Measurements from ENCODE around the gene DEFB132.
A peak's percentile ranks its signal among the peaks of the same experiment; 100 is the strongest.
"Not testable (repeated sequence)": the region's sequence is repeated elsewhere in the genome, so short reads cannot be mapped to it uniquely, and the experiment has no call there.

DEFB132 gene

GRCh38 chr20:257419-257818 is at the start of gene DEFB132:
TSS of gene DEFB132 (plus strand) at chr20:257724. CDS start at chr20:257779, 55 bp downstream.
- FAIRE-seq, result no peak
- DNase-seq (ENCODE audit: insufficient read length, low spot score), result no peak

GRCh38 chr20:208942-209566 is 48.5 kb upstream of the DEFB132 start:
- DNase-seq (ENCODE audit: insufficient read length, low spot score), result peak; percentile 53
- FAIRE-seq, result no peak

GRCh38 chr20:210809-211502 is 46.6 kb upstream of the DEFB132 start:
- DNase-seq (ENCODE audit: insufficient read length, low spot score), result no peak
- FAIRE-seq, result peak; percentile 36

GRCh38 chr20:214383-214782 is 43.1 kb upstream of the DEFB132 start:
- no peak for FAIRE-seq

GRCh38 chr20:215796-216195 is 41.7 kb upstream of the DEFB132 start:
- no peak for FAIRE-seq

More at GRCh38 chr20:214383-214782, 43.1 kb upstream of the DEFB132 start:
- no peak for DNase-seq (ENCODE audit: insufficient read length, low spot score)

GRCh38 chr20:217266-217665 is 40.3 kb upstream of the DEFB132 start:
- DNase-seq (ENCODE audit: insufficient read length, low spot score) (no peak), FAIRE-seq (no peak)

More at GRCh38 chr20:215796-216195, 41.7 kb upstream of the DEFB132 start:
- DNase-seq (ENCODE audit: insufficient read length, low spot score), result no peak

- FAIRE-seq, result no peak
- peak; percentile 45 for DNase-seq (ENCODE audit: insufficient read length, low spot score)
These were observed 38.0 kb upstream of the DEFB132 start for GRCh38 chr20:219290-220115.

- no peak for DNase-seq (ENCODE audit: insufficient read length, low spot score)
- no peak for FAIRE-seq
These were observed 36.2 kb upstream of the DEFB132 start for GRCh38 chr20:221258-221830.

GRCh38 chr20:225879-226278 is 31.6 kb upstream of the DEFB132 start:
- not testable (repeated sequence) for DNase-seq (ENCODE audit: insufficient read length, low spot score); FAIRE-seq

GRCh38 chr20:226958-227357 is 30.6 kb upstream of the DEFB132 start, which contains the start of gene DEFB129:
TSS of gene DEFB129 (plus strand) at chr20:227258. CDS start at chr20:227289, 31 bp downstream.
- DNase-seq (ENCODE audit: insufficient read length, low spot score) (no peak), FAIRE-seq (no peak)

GRCh38 chr20:227439-228105 is 30.0 kb upstream of the DEFB132 start:
- DNase-seq (ENCODE audit: insufficient read length, low spot score), result no peak

GRCh38 chr20:235891-236290 is 21.6 kb upstream of the DEFB132 start:
- peak; percentile 13 for DNase-seq (ENCODE audit: insufficient read length, low spot score)
- FAIRE-seq, result no peak

More at GRCh38 chr20:227439-228105, 30.0 kb upstream of the DEFB132 start:
- no peak for FAIRE-seq

- DNase-seq (ENCODE audit: insufficient read length, low spot score) (no peak), FAIRE-seq (no peak)
These were observed 20.0 kb upstream of the DEFB132 start for GRCh38 chr20:237489-237888.

- FAIRE-seq (no peak), DNase-seq (ENCODE audit: insufficient read length, low spot score) (no peak)
These were observed 19.6 kb upstream of the DEFB132 start for GRCh38 chr20:237929-238328.

GRCh38 chr20:242905-243304 is 14.6 kb upstream of the DEFB132 start:
- no peak for DNase-seq (ENCODE audit: insufficient read length, low spot score)
- no peak for FAIRE-seq

- FAIRE-seq, result no peak
- no peak for DNase-seq (ENCODE audit: insufficient read length, low spot score)
These were observed 6.2 kb upstream of the DEFB132 start for GRCh38 chr20:251354-251753.

GRCh38 chr20:252801-253200 is 4.7 kb upstream of the DEFB132 start:
- FAIRE-seq, result no peak
- DNase-seq (ENCODE audit: insufficient read length, low spot score), result no peak

- FAIRE-seq; DNase-seq (ENCODE audit: insufficient read length, low spot score): not testable (repeated sequence)
These were observed 4.1 kb upstream of the DEFB132 start for GRCh38 chr20:253447-253846.

- no peak for FAIRE-seq
- DNase-seq (ENCODE audit: insufficient read length, low spot score), result no peak
These were observed 840 bp downstream of the DEFB132 start for GRCh38 chr20:258269-258858.

- FAIRE-seq (no peak), DNase-seq (ENCODE audit: insufficient read length, low spot score) (peak; percentile 51)
These were observed 1.4 kb downstream of the DEFB132 start for GRCh38 chr20:258963-259362.
